Measurements from ENCODE around the gene IRF2.

DNA sequence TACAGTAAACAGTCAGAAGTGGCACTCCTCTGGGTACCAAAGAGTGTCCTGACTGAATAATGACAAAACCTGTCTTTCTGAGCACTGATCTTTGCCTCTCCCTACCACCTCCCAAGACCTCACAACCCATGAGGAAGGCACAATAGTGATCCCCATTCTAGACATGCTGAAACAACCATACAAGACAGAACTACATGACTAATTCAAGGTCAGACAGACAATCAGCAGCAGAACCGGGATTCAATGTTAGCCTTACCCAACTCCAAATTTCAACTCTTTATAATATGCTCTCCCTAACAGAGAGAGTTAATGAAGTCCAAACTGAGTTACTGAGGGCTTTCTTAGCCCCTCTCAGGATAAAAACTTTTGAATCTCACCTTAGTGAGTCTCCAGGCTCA is 71.0 kb downstream of the IRF2 start:
- TF ChIP-seq CTCF (IDR thresholded peaks at IDR 0.05) (no peak), ZFX (IDR thresholded peaks at IDR 0.05; ENCODE audit: borderline replicate concordance) (no peak)

All from 22Rv1 (cell line).